BLaER1 treated with 17β-estradiol and CSF1 and Interleukin-3, amounts not matched to agents 10 nM and 100 nM (cell line): ENCODE data around the gene NCBP1.

Experiments used
- H3K27ac ChIP-seq, 11 experiments: shearing (Covaris generic); formaldehyde crosslinking; 2 replicates each; pipeline ENCODE4 v1.8.1; 2022
- H3K27me3 ChIP-seq, 11 experiments: shearing (Covaris generic); formaldehyde crosslinking; 2 replicates each; pipeline ENCODE4 v1.8.1; 2022
- H3K36me3 ChIP-seq, 11 experiments: shearing (Covaris generic); formaldehyde crosslinking; 2 replicates each; pipeline ENCODE4 v1.8.1; 2022
- H3K4me1 ChIP-seq, 10 experiments: shearing (Covaris generic); formaldehyde crosslinking; 2 replicates each; pipeline ENCODE4 v1.8.1; 2022
- H3K4me2 ChIP-seq, 11 experiments: shearing (Covaris generic); formaldehyde crosslinking; 2 replicates each; pipeline ENCODE4 v1.8.1; 2022
- H3K4me3 ChIP-seq, 10 experiments: shearing (Covaris generic); formaldehyde crosslinking; 2 replicates each; pipeline ENCODE4 v1.8.1; 2022
- H3K9ac ChIP-seq, 11 experiments: shearing (Covaris generic); formaldehyde crosslinking; 2 replicates each; pipeline ENCODE4 v1.8.1; 2022
- H3K9me3 ChIP-seq, 11 experiments: shearing (Covaris generic); formaldehyde crosslinking; replicated peaks in 1 of 11; 2 replicates each; pipeline ENCODE4 v1.8.1; 2022
- H4K20me1 ChIP-seq, 11 experiments: shearing (Covaris generic); formaldehyde crosslinking; 2 replicates each; pipeline ENCODE4 v1.8.1; 2022
- Cebpa-rat ChIP-seq, 11 experiments: shearing (Covaris generic); IDR thresholded peaks; 2 replicates each; pipeline ENCODE4 v1.8.1; 2022

NCBP1 gene

GRCh38 chr9:97598461-97599288, 34.9 kb upstream of the NCBP1 start:
- Histone ChIP-seq H3K4me3 (no peak overlapping the region), H3K36me3 (peaks cover 37 to 48% (median 43%) of the 10 kb centered on the region in 11 experiments), H3K27me3 (no peaks in the 10 kb centered on the region), H3K9ac (no peak overlapping the region), H3K27ac (no peak overlapping the region), H4K20me1 (peaks cover 0 to 10% (median 0%) of the 10 kb centered on the region in 11 experiments; a peak in 4 of 22 replicates), H3K4me2 (peak overlapping the region in 2 of 11 experiments; percentile 7 to 49; a peak in 2 of 22 replicates), H3K9me3 (no peaks in the 10 kb centered on the region), H3K4me1 (peaks cover 0 to 19% (median 12%) of the 10 kb centered on the region in 10 experiments; a peak in 16 of 20 replicates)
- TF ChIP-seq Cebpa-rat (IDR thresholded peaks at IDR 0.05), result no peak

GRCh38 chr9:97599314-97599846, 34.2 kb upstream of the NCBP1 start:
- TF ChIP-seq Cebpa-rat (IDR thresholded peaks at IDR 0.05), result no peak
- Histone ChIP-seq H3K9me3 (no peaks in the 10 kb centered on the region), H3K4me3 (no peak overlapping the region), H3K9ac (no peak overlapping the region), H3K4me2 (no peak overlapping the region), H4K20me1 (peaks cover 0 to 10% (median 0%) of the 10 kb centered on the region in 11 experiments; a peak in 4 of 22 replicates), H3K27ac (no peak overlapping the region), H3K36me3 (peaks cover 43 to 55% (median 50%) of the 10 kb centered on the region in 11 experiments), H3K27me3 (no peaks in the 10 kb centered on the region), H3K4me1 (peaks cover 0 to 12% (median 5%) of the 10 kb centered on the region in 10 experiments; a peak in 16 of 20 replicates)

- Histone ChIP-seq H3K4me2 (no peak overlapping the region), H3K4me1 (peaks cover 0 to 7% (median 0%) of the 10 kb centered on the region in 10 experiments; a peak in 1 of 20 replicates), H3K27ac (no peak overlapping the region), H3K27me3 (no peaks in the 10 kb centered on the region), H3K36me3 (peaks cover 56 to 68% (median 63%) of the 10 kb centered on the region in 11 experiments), H3K9me3 (no peaks in the 10 kb centered on the region), H3K9ac (no peak overlapping the region; a peak in 1 of 22 replicates), H3K4me3 (no peak overlapping the region), H4K20me1 (peaks cover 0 to 10% (median 0%) of the 10 kb centered on the region in 11 experiments; a peak in 5 of 22 replicates)
- TF ChIP-seq Cebpa-rat (IDR thresholded peaks at IDR 0.05), result no peak
These were observed 32.9 kb upstream of the NCBP1 start for GRCh38 chr9:97600531-97601227.

GRCh38 chr9:97601228-97601898, 32.3 kb upstream of the NCBP1 start:
- no peak overlapping the region for H3K4me3 ChIP-seq
- H3K27me3 ChIP-seq, result no peaks in the 10 kb centered on the region
- H3K36me3 ChIP-seq, result peaks cover 63 to 75% (median 70%) of the 10 kb centered on the region in 11 experiments
- no peak overlapping the region for H3K27ac ChIP-seq
- no peak overlapping the region for H3K4me2 ChIP-seq
- H4K20me1 ChIP-seq, result peaks cover 0 to 10% (median 0%) of the 10 kb centered on the region in 11 experiments; a peak in 5 of 22 replicates
- H3K9me3 ChIP-seq, result no peaks in the 10 kb centered on the region
- H3K9ac ChIP-seq, result no peak overlapping the region
- H3K4me1 ChIP-seq, result peaks cover 0 to 7% (median 0%) of the 10 kb centered on the region in 10 experiments; a peak in 1 of 20 replicates
- no peak for TF ChIP-seq Cebpa-rat (IDR thresholded peaks at IDR 0.05)

GRCh38 chr9:97602430-97602829, 31.2 kb upstream of the NCBP1 start:
- Histone ChIP-seq H3K36me3 (peaks cover 74 to 86% (median 79%) of the 10 kb centered on the region in 11 experiments), H3K9ac (no peak overlapping the region), H3K27me3 (no peaks in the 10 kb centered on the region), H4K20me1 (peaks cover 0 to 10% (median 0%) of the 10 kb centered on the region in 11 experiments; a peak in 5 of 22 replicates), H3K27ac (no peak overlapping the region), H3K4me2 (no peak overlapping the region), H3K4me1 (peaks cover 0 to 7% (median 0%) of the 10 kb centered on the region in 10 experiments; a peak in 1 of 20 replicates), H3K4me3 (no peak overlapping the region), H3K9me3 (no peaks in the 10 kb centered on the region)
- no peak for TF ChIP-seq Cebpa-rat (IDR thresholded peaks at IDR 0.05)

- no peaks in the 10 kb centered on the region for H3K27me3 ChIP-seq
- H3K9me3 ChIP-seq, result no peaks in the 10 kb centered on the region
- no peak overlapping the region for H3K4me2 ChIP-seq
- no peak overlapping the region for H3K9ac ChIP-seq
- no peaks in the 10 kb centered on the region for H3K4me1 ChIP-seq
- H3K36me3 ChIP-seq, result peaks cover 87 to 96% (median 92%) of the 10 kb centered on the region in 11 experiments
- no peaks in the 10 kb centered on the region; a peak in 3 of 22 replicates for H4K20me1 ChIP-seq
- no peak for TF ChIP-seq Cebpa-rat (IDR thresholded peaks at IDR 0.05)
- H3K4me3 ChIP-seq, result no peak overlapping the region
- H3K27ac ChIP-seq, result no peak overlapping the region
These were observed 28.5 kb upstream of the NCBP1 start for GRCh38 chr9:97604901-97605645.

- Histone ChIP-seq H3K4me3 (no peak overlapping the region), H3K9ac (peak overlapping the region in 1 of 11 experiments; percentile 10; a peak in 2 of 22 replicates), H3K9me3 (peaks cover 7 to 11% (median 8%) of the 10 kb centered on the region in 11 experiments; a peak in 21 of 22 replicates), H3K36me3 (peaks cover 46 to 94% (median 83%) of the 10 kb centered on the region in 11 experiments), H3K4me1 (peaks cover 0 to 12% (median 0%) of the 10 kb centered on the region in 10 experiments; a peak in 3 of 20 replicates), H3K4me2 (peak overlapping the region in 1 of 11 experiments; percentile 30; a peak in 1 of 22 replicates), H4K20me1 (peaks cover 0 to 21% (median 9%) of the 10 kb centered on the region in 11 experiments; a peak in 9 of 22 replicates), H3K27me3 (no peaks in the 10 kb centered on the region), H3K27ac (no peak overlapping the region)
- TF ChIP-seq Cebpa-rat (IDR thresholded peaks at IDR 0.05), result no peak
These were observed 18.1 kb upstream of the NCBP1 start for GRCh38 chr9:97615439-97616072.
